Kidney epithelial cell (primary cell): ENCODE measurements around the gene ITSN1. TPM values are rescaled to one million over a fixed set of nuclear protein-coding genes. Genes with fewer than 3 reads are reported as not detected.
A peak's percentile ranks its signal among the peaks of the same experiment; 100 is the strongest.
"Not testable (repeated sequence)": the region's sequence is repeated elsewhere in the genome, so short reads cannot be mapped to it uniquely, and the experiment has no call there.

Source experiments
- DNase-seq: peaks from one replicate; pipeline ENCODE4 v3.0.0-alpha.2; 2010; ENCODE audit warnings: low read depth
- H3K27me3 ChIP-seq: 2 replicates; pipeline ENCODE4 v1.6.0; 2011; ENCODE audit warnings: low read length; ENCODE audit not compliant: control insufficient read depth, insufficient read depth
- H3K36me3 ChIP-seq: 2 replicates; pipeline ENCODE4 v1.5.1; 2011; ENCODE audit warnings: low read length; ENCODE audit not compliant: control insufficient read depth, insufficient read depth
- H3K4me3 ChIP-seq: 2 replicates; pipeline ENCODE4 v1.5.1; 2011; ENCODE audit warnings: low read depth, mild to moderate bottlenecking, control low read depth, low read length
- total RNA-seq: library from RNA; depleted of rRNA; stranded (reverse); fragments of >200 nt; gene quantifications from 2 replicates; pipeline ENCODE4 v1.2.3, GENCODE V29; 2015
- TF ChIP-seq, protein P1 (sequence below): IDR thresholded peaks from 2 replicates; pipeline ENCODE4 v1.5.1; 2011; ENCODE audit warnings: mild to moderate bottlenecking, moderate library complexity, low read length, control low read depth, inconsistent platforms; ENCODE audit not compliant: insufficient read depth, poor library complexity, severe bottlenecking

Gene ITSN1
- total RNA-seq = 11.8 and 20.4 TPM in 2 replicates

DNA sequence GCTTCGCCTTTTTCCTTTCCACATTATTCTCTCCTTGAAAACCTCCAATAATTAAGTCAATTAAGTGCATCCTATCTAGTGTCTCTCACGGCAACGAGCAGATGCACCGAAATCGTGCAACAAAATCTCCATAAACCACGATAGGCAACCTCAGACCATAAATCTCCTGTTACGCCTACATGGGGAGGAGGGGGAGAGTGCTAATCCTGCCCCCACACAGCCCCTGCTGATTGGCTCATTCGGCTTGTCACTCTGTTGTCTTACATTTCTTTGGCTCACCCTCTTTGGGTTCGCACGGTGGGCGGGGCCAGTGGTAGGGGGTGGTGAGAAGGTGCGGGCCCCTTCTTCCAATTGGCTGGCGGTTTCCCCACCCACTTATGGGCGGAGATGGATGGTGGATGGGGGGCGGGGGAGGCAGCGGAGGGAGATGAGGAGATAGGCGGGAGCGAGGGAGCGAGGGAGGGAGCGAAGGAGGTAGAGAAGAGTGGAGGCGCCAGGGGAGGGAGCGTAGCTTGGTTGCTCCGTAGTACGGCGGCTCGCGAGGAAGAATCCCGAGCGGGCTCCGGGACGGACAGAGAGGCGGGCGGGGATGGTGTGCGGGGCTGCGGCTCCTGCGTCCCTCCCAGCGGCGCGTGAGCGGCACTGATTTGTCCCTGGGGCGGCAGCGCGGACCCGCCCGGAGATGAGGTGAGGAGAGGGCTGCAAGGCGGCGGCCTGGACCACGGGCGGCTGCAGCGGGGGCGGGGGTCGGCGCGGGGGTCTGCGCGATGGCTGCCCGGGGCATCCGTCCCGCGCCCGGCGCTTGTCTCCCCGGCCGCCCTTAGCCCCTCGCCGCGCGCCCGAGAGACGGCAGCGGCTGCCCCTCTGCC, at the start of gene ITSN1:
Gene ITSN1, plus strand, starts transcription at position 475 of the 869 bp plus-strand sequence. CDS start 76,328 bp downstream, outside the sequence.
- peak; percentile 94 for DNase-seq
- TF ChIP-seq, protein P1, sequence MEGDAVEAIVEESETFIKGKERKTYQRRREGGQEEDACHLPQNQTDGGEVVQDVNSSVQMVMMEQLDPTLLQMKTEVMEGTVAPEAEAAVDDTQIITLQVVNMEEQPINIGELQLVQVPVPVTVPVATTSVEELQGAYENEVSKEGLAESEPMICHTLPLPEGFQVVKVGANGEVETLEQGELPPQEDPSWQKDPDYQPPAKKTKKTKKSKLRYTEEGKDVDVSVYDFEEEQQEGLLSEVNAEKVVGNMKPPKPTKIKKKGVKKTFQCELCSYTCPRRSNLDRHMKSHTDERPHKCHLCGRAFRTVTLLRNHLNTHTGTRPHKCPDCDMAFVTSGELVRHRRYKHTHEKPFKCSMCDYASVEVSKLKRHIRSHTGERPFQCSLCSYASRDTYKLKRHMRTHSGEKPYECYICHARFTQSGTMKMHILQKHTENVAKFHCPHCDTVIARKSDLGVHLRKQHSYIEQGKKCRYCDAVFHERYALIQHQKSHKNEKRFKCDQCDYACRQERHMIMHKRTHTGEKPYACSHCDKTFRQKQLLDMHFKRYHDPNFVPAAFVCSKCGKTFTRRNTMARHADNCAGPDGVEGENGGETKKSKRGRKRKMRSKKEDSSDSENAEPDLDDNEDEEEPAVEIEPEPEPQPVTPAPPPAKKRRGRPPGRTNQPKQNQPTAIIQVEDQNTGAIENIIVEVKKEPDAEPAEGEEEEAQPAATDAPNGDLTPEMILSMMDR = no peak
- Histone ChIP-seq H3K36me3 (no peaks in the 10 kb centered on the region), H3K4me3 (peak within 1 kb of the TSS; percentile 74), H3K27me3 (no peaks in the 10 kb centered on the region)

DNA sequence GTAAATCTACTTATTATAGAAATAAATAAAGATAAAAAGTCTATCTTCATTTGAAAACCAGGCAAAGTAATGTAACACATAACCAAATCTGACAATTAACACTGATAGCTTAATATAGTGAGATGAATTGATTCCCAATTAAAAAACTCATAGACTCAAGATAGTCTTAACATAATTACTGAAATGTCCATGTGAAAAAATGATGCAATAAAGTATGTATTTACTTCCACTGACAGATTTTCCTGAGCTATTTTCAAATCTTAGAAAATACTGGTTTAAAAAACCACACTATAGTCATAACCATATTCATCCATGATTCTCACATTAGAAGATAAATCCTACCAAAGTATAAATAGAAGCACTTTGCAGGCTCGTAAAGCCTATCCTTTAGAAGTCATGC, 44.2 kb upstream of the ITSN1 start:
- TF ChIP-seq, protein P1 = no peak
- Histone ChIP-seq H3K4me3 (no peak overlapping the region), H3K27me3 (no peaks in the 10 kb centered on the region), H3K36me3 (no peaks in the 10 kb centered on the region)
- no peak for DNase-seq

DNA sequence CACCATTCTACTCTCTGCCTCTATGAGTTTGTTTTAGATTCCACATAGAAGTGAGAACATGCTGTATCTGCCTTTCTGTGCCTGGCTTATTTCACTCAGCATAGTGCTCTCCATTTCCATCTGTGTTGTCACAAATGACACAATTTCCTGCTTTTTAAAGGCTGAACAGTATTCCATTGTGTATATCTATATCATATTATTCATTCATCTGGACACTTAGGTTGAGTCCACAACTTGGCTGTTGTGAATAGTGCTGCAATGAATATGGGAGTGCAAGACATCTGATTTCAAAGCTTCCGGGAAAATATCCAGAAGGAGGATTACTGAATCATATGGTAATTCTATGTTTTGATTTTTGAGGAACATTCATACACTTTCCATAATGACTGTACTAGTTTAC, 33.7 kb upstream of the ITSN1 start:
- Histone ChIP-seq H3K36me3 (peaks cover 2% of the 10 kb centered on the region), H3K27me3 (no peaks in the 10 kb centered on the region), H3K4me3 (no peak overlapping the region)
- no peak for DNase-seq
- TF ChIP-seq, protein P1 = no peak

DNA sequence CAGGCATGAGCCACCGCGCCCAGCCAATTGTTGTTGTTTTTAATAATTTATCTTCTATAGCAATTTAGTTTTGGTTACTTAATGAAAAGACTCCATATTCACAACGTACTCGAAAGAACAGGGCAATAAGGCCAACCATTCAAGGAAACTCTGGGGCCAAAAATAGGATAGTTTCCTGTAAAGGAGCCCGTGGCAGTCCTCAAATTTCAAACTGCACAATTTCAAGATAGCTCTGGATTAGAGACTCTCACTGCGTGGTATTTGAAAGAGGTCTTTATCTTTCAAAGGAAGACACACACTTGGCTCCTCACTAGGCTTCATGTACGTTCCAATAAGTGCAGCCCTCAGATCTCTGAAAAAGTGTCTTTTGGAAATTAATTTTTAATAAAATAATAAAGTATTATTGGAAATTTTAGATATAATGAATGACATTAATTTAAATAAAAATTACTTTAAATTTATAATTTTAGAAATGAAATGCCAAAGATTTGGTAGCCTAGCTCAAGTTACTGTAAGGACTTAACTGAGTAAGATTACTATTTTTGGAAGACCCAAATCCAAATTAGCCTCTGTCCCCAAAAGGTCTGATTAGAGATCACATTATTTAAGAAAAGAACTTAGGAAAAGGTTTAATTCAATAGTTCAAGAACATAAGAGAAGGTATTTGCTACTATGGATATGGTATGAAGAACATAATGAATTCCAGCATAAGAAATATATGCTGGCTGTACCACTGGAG, 31.1 kb upstream of the ITSN1 start:
- no peak overlapping the region for H3K4me3 ChIP-seq
- H3K36me3 ChIP-seq = peaks cover 2% of the 10 kb centered on the region

DNA sequence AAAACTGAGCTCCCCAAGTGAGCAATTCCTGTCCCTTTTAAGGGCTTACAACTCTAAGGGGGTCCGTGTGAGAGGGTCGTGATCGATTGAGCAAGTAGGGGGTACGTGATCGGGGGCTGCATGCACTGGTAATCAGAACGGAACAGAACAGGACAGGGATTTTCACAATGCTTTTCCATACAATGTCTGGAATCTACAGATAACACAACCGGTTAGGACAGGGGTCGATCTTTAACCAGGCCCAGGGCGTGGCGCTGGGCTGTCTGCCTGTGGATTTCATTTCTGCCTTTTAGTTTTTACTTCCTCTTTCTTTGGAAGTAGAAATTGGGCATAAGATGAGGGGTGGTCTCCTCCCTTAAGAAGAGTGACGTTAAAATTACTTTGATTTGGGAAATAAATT, 24.7 kb upstream of the ITSN1 start:
- DNase-seq, H3K27me3 ChIP-seq, H3K36me3 ChIP-seq, H3K4me3 ChIP-seq: not testable (repeated sequence)

More for the DNA sequence above, 31.1 kb upstream of the ITSN1 start:
- TF ChIP-seq, protein P1 = no peak
- no peaks in the 10 kb centered on the region for H3K27me3 ChIP-seq
- no peak for DNase-seq

DNA sequence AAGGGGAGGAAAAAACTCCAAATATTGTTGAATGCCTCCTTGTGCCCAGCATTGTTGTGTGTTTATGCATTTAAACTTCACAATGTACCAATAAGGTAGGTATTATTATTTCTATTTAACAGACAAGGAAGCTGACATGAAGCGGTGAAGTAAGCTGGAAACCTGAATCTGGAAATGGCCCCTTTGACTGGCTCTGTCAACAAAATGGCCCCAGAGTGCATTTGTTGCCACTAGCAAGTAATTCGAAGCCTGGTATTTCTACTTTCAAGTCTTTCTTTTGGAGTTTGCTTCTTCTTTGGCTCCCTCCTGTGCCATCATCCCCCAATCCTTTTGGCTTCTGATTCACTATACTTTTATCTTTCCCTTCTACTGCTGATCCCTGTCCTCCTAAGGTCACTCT, 23.9 kb upstream of the ITSN1 start:
- Histone ChIP-seq H3K36me3 (no peaks in the 10 kb centered on the region), H3K27me3 (no peaks in the 10 kb centered on the region), H3K4me3 (no peak overlapping the region)
- TF ChIP-seq, protein P1 = no peak
- no peak for DNase-seq
